Stimulated activated CD8-positive, alpha-beta memory T cell treated with anti-CD3 and anti-CD28 coated beads, Interleukin-7, amount 100 ng/mL, for 48 hours (primary cell): Measurements from ENCODE around the gene ERH.

Experiments used
- DNase-seq, 2 donors: peaks; one replicate each; pipeline ENCODE4 v3.0.0-alpha.2; 2020; ENCODE audit warnings: low read depth in 1 of 2; ENCODE audit errors: extremely low read depth in 1 of 2

Gene ERH

DNA sequence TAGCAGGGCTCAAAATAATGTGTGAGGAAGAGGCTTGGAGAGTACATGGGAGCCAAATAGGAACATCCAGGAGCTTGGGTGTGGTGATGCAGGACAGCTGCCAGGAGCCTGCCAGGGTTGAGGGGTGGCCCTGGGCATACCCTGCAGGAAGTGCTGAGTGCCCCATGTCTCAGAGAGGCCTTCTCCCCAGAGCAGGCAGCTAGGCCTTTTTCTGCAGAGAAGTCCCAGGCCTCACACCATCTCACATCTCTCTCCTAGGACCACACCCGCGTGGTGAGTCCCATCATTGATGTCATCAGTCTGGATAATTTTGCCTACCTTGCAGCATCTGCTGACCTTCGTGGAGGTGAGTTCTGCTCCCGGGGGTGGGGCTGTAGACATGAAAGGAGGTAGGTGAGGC, 66.9 kb downstream of the ERH start:
- DNase-seq: no peak
